Measurements from ENCODE around the gene SHB. TPM values are rescaled to one million over a fixed set of nuclear protein-coding genes. Genes with fewer than 3 reads are reported as not detected.

SHB gene
- total RNA-seq, 2 donors from 2014 or later: 41.7 to 57.9 TPM

- Histone ChIP-seq H3K27me3 (replicated peaks; ENCODE audit: insufficient read depth) (no peaks in the 10 kb centered on the region), H3K36me3 (no peaks in the 10 kb centered on the region), H3K4me3 (no peak overlapping the region), H3K27ac (no peak overlapping the region), H3K4me1 (ENCODE audit: control insufficient read depth in 1 of 2, low read depth in 2 of 2) (peaks cover 44 to 87% of the 10 kb centered on the region in 2 donors), H3K9me3 (no peaks in the 10 kb centered on the region)
- no peak for ATAC-seq (ENCODE audit: insufficient number of reproducible peaks, low FRiP score, low read depth)
- TF ChIP-seq CTCF (IDR thresholded peaks at IDR 0.05): no peak
- no peak for DNase-seq (ENCODE audit: low spot score)
These were observed 24.3 kb downstream of the SHB start for GRCh38 chr9:38044706-38045105.

GRCh38 chr9:38043931-38044623, 24.9 kb downstream of the SHB start:
- Histone ChIP-seq H3K36me3 (no peaks in the 10 kb centered on the region), H3K4me3 (no peak overlapping the region), H3K9me3 (no peaks in the 10 kb centered on the region), H3K27me3 (replicated peaks; ENCODE audit: insufficient read depth) (no peaks in the 10 kb centered on the region), H3K4me1 (ENCODE audit: control insufficient read depth in 1 of 2, low read depth in 2 of 2) (peaks cover 49 to 90% of the 10 kb centered on the region in 2 donors), H3K27ac (peak overlapping the region in 1 of 2 donors; percentile 5)
- no peak for TF ChIP-seq CTCF (IDR thresholded peaks at IDR 0.05)
- no peak for ATAC-seq (ENCODE audit: insufficient number of reproducible peaks, low FRiP score, low read depth)
- no peak for DNase-seq (ENCODE audit: low spot score)

- Histone ChIP-seq H3K4me3 (peak overlapping the region; percentile 26), H3K27me3 (replicated peaks; ENCODE audit: insufficient read depth) (no peaks in the 10 kb centered on the region), H3K9me3 (no peaks in the 10 kb centered on the region), H3K4me1 (ENCODE audit: control insufficient read depth in 1 of 2, low read depth in 2 of 2) (peaks cover 46 to 90% of the 10 kb centered on the region in 2 donors), H3K36me3 (no peaks in the 10 kb centered on the region), H3K27ac (peak overlapping the region; percentile 67 to 68)
- no peak for DNase-seq (ENCODE audit: low spot score)
- ATAC-seq (ENCODE audit: insufficient number of reproducible peaks, low FRiP score, low read depth): no peak
- no peak for TF ChIP-seq CTCF (IDR thresholded peaks at IDR 0.05)
These were observed 26.2 kb downstream of the SHB start for GRCh38 chr9:38042626-38043357.

- peak overlapping the region; percentile 26 for H3K4me3 ChIP-seq
- no peaks in the 10 kb centered on the region for H3K36me3 ChIP-seq
- ATAC-seq (ENCODE audit: insufficient number of reproducible peaks, low FRiP score, low read depth) (no peak), DNase-seq (ENCODE audit: low spot score) (no peak)
- H3K27me3 ChIP-seq (replicated peaks; ENCODE audit: insufficient read depth): no peaks in the 10 kb centered on the region
- no peak for TF ChIP-seq CTCF (IDR thresholded peaks at IDR 0.05)
- peaks cover 42 to 90% of the 10 kb centered on the region in 2 donors for H3K4me1 ChIP-seq (ENCODE audit: control insufficient read depth in 1 of 2, low read depth in 2 of 2)
- H3K9me3 ChIP-seq: no peaks in the 10 kb centered on the region
- peak overlapping the region; percentile 67 to 68 for H3K27ac ChIP-seq
These were observed 27.3 kb downstream of the SHB start for GRCh38 chr9:38041564-38042243.

Measured in thoracic aorta (tissue), 2 donors.